K562 (cell line): ENCODE data around the gene DACT3. TPM values are rescaled to one million over a fixed set of nuclear protein-coding genes. Genes with fewer than 3 reads are reported as not detected.

Experiments
- E2F6 ChIP-seq, 2 experiments: IDR thresholded peaks; 2 replicates each; pipeline ENCODE4 v1.6.1; 2011; ENCODE audit warnings: borderline replicate concordance in 1 of 2, control low read depth in 1 of 2, low read depth in 1 of 2, low read length in 1 of 2, mild to moderate bottlenecking in 1 of 2, mixed read lengths in 1 of 2, moderate library complexity in 1 of 2; ENCODE audit not compliant: insufficient read depth in 1 of 2, insufficient read length in 1 of 2, poor library complexity in 1 of 2, severe bottlenecking in 1 of 2; ENCODE audit errors: extremely low read depth in 1 of 2
- EZH2 ChIP-seq: IDR thresholded peaks from 2 replicates; pipeline ENCODE4 v1.6.1; 2012; ENCODE audit warnings: low read depth, mild to moderate bottlenecking, inconsistent platforms, low read length, borderline replicate concordance
- FOXP4 ChIP-seq: sonication (generic); formaldehyde crosslinking; IDR thresholded peaks from 2 replicates; pipeline ENCODE4 v1.8.0; 2022; ENCODE audit warnings: mild to moderate bottlenecking, missing genetic modification reagents, borderline replicate concordance
- HDAC1 ChIP-seq, 2 experiments: fragments of 450-650 bp; IDR thresholded peaks; 2 replicates each; pipeline ENCODE4 v1.6.1; 2016 to 2017; ENCODE audit warnings: inconsistent platforms in 1 of 2, mild to moderate bottlenecking in 1 of 2, moderate library complexity in 1 of 2
- KDM5B ChIP-seq: fragments of 200-600 bp; sonication (generic); IDR thresholded peaks from 2 replicates; pipeline ENCODE4 v1.6.1; 2012; ENCODE audit warnings: low read depth, mild to moderate bottlenecking, moderate library complexity, low read length, control low read depth, inconsistent platforms; ENCODE audit not compliant: insufficient replicate concordance
- L3MBTL2 ChIP-seq: fragments of 450-650 bp; IDR thresholded peaks from 2 replicates; pipeline ENCODE4 v1.6.1; 2016; ENCODE audit warnings: mild to moderate bottlenecking, moderate library complexity
- MAX ChIP-seq: sonication (generic); formaldehyde crosslinking; IDR thresholded peaks from 2 replicates; pipeline ENCODE4 v1.9.0; 2022; ENCODE audit warnings: mild to moderate bottlenecking, missing genetic modification reagents
- MCM5 ChIP-seq: fragments of 450-650 bp; IDR thresholded peaks from 2 replicates; pipeline ENCODE4 v1.6.1; 2016; ENCODE audit warnings: low read depth
- NR4A1 ChIP-seq, 2 experiments: fragments of 250-450 bp in 1 of 2; fragments of 450-650 bp in 1 of 2; sonication (Bioruptor Pico) in 1 of 2; IDR thresholded peaks; 2 replicates each; pipeline versions ENCODE4 v1.4.0 to v1.6.1; 2016 to 2020; ENCODE audit warnings: mild to moderate bottlenecking in 2 of 2, missing compliant biosample characterization in 1 of 2, missing genetic modification characterization in 1 of 2, moderate library complexity in 1 of 2
- RB1 ChIP-seq: fragments of 450-650 bp; IDR thresholded peaks from 2 replicates; pipeline ENCODE4 v1.6.1; 2017; ENCODE audit warnings: low read depth, mild to moderate bottlenecking
- SMAD3 ChIP-seq: fragments of 450-650 bp; formaldehyde crosslinking; conservative IDR thresholded peaks from 2 replicates; pipeline ENCODE4 v1.4.0; 2020; ENCODE audit warnings: mild to moderate bottlenecking
- polyA plus RNA-seq, 8 experiments: library from polyadenylated mRNA; depleted of rRNA in 4 of 8; stranded (reverse) in 5 of 8; unstranded in 3 of 8; fragments of >200 nt; fragmentation: Nextera tagmentation in 2 of 8; fragmentation: Illumina TruSeq in 1 of 8; extraction: Ambion mirVana in 2 of 8; extraction: Trizol in 1 of 8; gene quantifications; 2 replicates each; pipeline versions ENCODE4 v1.2.1 to v1.2.3, GENCODE V29; 2011 to 2014; ENCODE audit warnings: inconsistent platforms in 1 of 8, missing spikeins in 1 of 8
- total RNA-seq, 7 experiments: library from RNA; depleted of rRNA in 6 of 7; stranded (reverse); fragments of >200 nt in 6 of 7; fragmentation: Illumina TruSeq in 2 of 7; extraction: Trizol in 2 of 7; gene quantifications; 2 replicates each; pipeline versions ENCODE4 v1.2.1 to v1.2.3, GENCODE V29; 2011 to 2021; ENCODE audit warnings: low replicate concordance in 1 of 7

Gene DACT3
- total and polyA plus RNA-seq, 9 of the 15 experiments (the other 6 are each of a cell fraction or from before 2014, with no cell fraction given) = 0.67 to 6.5 (median 3.5) TPM

- TF ChIP-seq E2F6 (IDR thresholded peaks at IDR 0.05; ENCODE audit: borderline replicate concordance in 1 of 2, extremely low read depth in 1 of 2, insufficient read depth in 1 of 2, insufficient read length in 1 of 2, low read depth in 1 of 2, low read length in 1 of 2, poor library complexity in 1 of 2, severe bottlenecking in 1 of 2) = peak; percentile 36 to 79
- TF ChIP-seq SMAD3 (CRISPR knock-in tag) = 0 out of 2 replicates have a peak, but pooled peaks have one; percentile 21
- TF ChIP-seq KDM5B = peak; percentile 32
- peak in 1 of 2 experiments; percentile 41; a peak in 1 of 4 replicates for TF ChIP-seq HDAC1 (IDR thresholded peaks at IDR 0.05)
- peak; percentile 63; the same call in 1 of the 2 replicates for TF ChIP-seq FOXP4 (CRISPR knock-in tag)
- TF ChIP-seq L3MBTL2 = peak; percentile 70
- 0 out of 2 replicates have a peak, but pooled peaks have one; percentile 28 for TF ChIP-seq RB1
- TF ChIP-seq MCM5 = no peak
- no peak for TF ChIP-seq EZH2
- TF ChIP-seq MAX (CRISPR knock-in tag) = peak; percentile 19; the same call in 1 of the 2 replicates
- 0 out of 2 replicates have a peak, but pooled peaks have one; percentile 21 for TF ChIP-seq NR4A1 (CRISPR knock-in tag; IDR thresholded peaks at IDR 0.05)
- TF ChIP-seq NR4A1 (tag; IDR thresholded peaks at IDR 0.05) = no peak
- TF ChIP-seq, all 486 proteins: peak for 20
These were observed 397 bp downstream of the DACT3 start (continued) for GRCh38 chr19:46660551-46661019.
